GM18511 (cell line): Measurements from ENCODE around the gene USP54.
"Not testable (repeated sequence)": the region's sequence is repeated elsewhere in the genome, so short reads cannot be mapped to it uniquely, and the experiment has no call there.

Experiments used
- ATAC-seq: cut with Tn5 transposase; IDR thresholded peaks from one replicate; pipeline ENCODE4 v1.9.1; 2021; ENCODE audit warnings: mild to moderate bottlenecking, moderate library complexity; ENCODE audit not compliant: unreplicated experiment

The USP54 gene

GRCh38 chr10:73590881-73591799, at the start of gene USP54:
Gene USP54 (minus strand): TSS chr10:73591342. CDS start chr10:73575658, 15,684 bp downstream.
- ATAC-seq = no peak

- ATAC-seq = no peak
Observed at GRCh38 chr10:73639286-73639685, 48.1 kb upstream of the USP54 start.

GRCh38 chr10:73635781-73636180, 44.6 kb upstream of the USP54 start:
- ATAC-seq = no peak

- no peak for ATAC-seq
Observed at GRCh38 chr10:73634421-73634820, 43.3 kb upstream of the USP54 start.

- ATAC-seq = no peak
Observed at GRCh38 chr10:73629165-73629564, 38.0 kb upstream of the USP54 start.

- ATAC-seq = no peak
Observed at GRCh38 chr10:73628405-73628804, 37.3 kb upstream of the USP54 start.

- no peak for ATAC-seq
Observed at GRCh38 chr10:73627300-73627699, 36.2 kb upstream of the USP54 start.

GRCh38 chr10:73625884-73626752, 35.0 kb upstream of the USP54 start:
- peak; percentile 98 for ATAC-seq

GRCh38 chr10:73625004-73625883, 34.1 kb upstream of the USP54 start:
- ATAC-seq = peak; percentile 58

GRCh38 chr10:73623056-73623455, 31.9 kb upstream of the USP54 start:
- ATAC-seq = no peak

- ATAC-seq = not testable (repeated sequence)
Observed at GRCh38 chr10:73620974-73621373, 29.8 kb upstream of the USP54 start.

GRCh38 chr10:73617143-73617542, 26.0 kb upstream of the USP54 start:
- ATAC-seq = not testable (repeated sequence)

- no peak for ATAC-seq
Observed at GRCh38 chr10:73614720-73615119, 23.6 kb upstream of the USP54 start.

- no peak for ATAC-seq
Observed at GRCh38 chr10:73609116-73609515, 18.0 kb upstream of the USP54 start.

GRCh38 chr10:73601486-73601921, 10.4 kb upstream of the USP54 start:
- no peak for ATAC-seq

- no peak for ATAC-seq
Observed at GRCh38 chr10:73597346-73597745, 6.2 kb upstream of the USP54 start.

GRCh38 chr10:73593812-73594211, 2.7 kb upstream of the USP54 start:
- ATAC-seq = no peak

- ATAC-seq = no peak
Observed at GRCh38 chr10:73593110-73593509, 2.0 kb upstream of the USP54 start.

- peak; percentile 55 for ATAC-seq
Observed at GRCh38 chr10:73591935-73592699, 975 bp upstream of the USP54 start.
